Activated naive CD8-positive, alpha-beta T cell (primary cell): ENCODE results near the gene GOLT1B.

Source experiments
- H3K27ac Mint-ChIP-seq: one replicate; pipeline ENCODE4 v1.8.0; 2021; ENCODE audit warnings: mixed read lengths
- H3K27me3 Mint-ChIP-seq: one replicate; pipeline ENCODE4 v1.8.0; 2021; ENCODE audit warnings: mixed read lengths
- H3K36me3 Mint-ChIP-seq: one replicate; pipeline ENCODE4 v1.8.0; 2021; ENCODE audit warnings: mixed read lengths
- H3K4me1 Mint-ChIP-seq: one replicate; pipeline ENCODE4 v1.8.0; 2021; ENCODE audit warnings: low read depth, mixed read lengths
- H3K4me3 Mint-ChIP-seq: one replicate; pipeline ENCODE4 v1.8.0; 2021; ENCODE audit warnings: mild to moderate bottlenecking, mixed read lengths
- H3K9me3 Mint-ChIP-seq: one replicate; pipeline ENCODE4 v1.8.0; 2021; ENCODE audit warnings: low read depth, mixed read lengths

Gene GOLT1B

DNA sequence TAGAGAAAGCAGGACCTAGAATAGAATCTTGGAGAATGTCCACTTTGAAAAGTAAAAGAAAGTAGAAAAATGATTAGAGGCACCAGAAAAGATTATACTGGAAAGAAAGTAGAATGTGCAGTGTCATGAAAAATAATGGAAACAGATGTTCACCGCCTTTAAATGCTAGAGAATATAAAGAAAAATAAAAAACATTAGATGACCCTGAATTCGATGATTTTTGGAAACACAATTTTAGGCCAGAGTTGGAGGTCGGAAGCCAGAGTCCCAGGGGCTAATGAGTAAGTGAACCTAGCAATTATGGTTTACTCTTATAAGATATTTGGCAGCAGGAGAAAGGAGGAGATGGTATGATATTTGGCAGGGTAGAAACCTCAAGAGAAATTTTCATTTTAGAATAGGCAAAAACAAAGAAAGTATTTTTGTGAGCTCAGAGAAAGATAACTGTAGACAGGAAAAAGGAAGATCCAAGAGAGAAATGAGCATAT, 65.4 kb downstream of the GOLT1B start:
- H3K9me3 Mint-ChIP-seq, result no peaks in the 10 kb centered on the region
- no peak overlapping the region for H3K27ac Mint-ChIP-seq
- H3K27me3 Mint-ChIP-seq, result no peaks in the 10 kb centered on the region
- peaks cover 10% of the 10 kb centered on the region for H3K36me3 Mint-ChIP-seq
- no peak overlapping the region for H3K4me3 Mint-ChIP-seq
- no peaks in the 10 kb centered on the region for H3K4me1 Mint-ChIP-seq
